Stimulated activated CD8-positive, alpha-beta memory T cell treated with anti-CD3 and anti-CD28 coated beads, Interleukin-7, amount 100 ng/mL, for 24 hours (primary cell): Measurements from ENCODE around the gene PDZRN4.
"Not testable (repeated sequence)": the region's sequence is repeated elsewhere in the genome, so short reads cannot be mapped to it uniquely, and the experiment has no call there.

Experiments
- DNase-seq: peaks from one replicate; pipeline ENCODE4 v3.0.0-alpha.2; 2020; ENCODE audit warnings: low read depth

PDZRN4 gene

GRCh38 chr12:41286426-41286825 is 98.3 kb downstream of the PDZRN4 start:
- no peak for DNase-seq

GRCh38 chr12:41287500-41288141 is 99.5 kb downstream of the PDZRN4 start:
- DNase-seq = no peak

GRCh38 chr12:41288142-41288811 is 100.2 kb downstream of the PDZRN4 start:
- no peak for DNase-seq

GRCh38 chr12:41289501-41289900 is 101.4 kb downstream of the PDZRN4 start:
- no peak for DNase-seq

- no peak for DNase-seq
These were observed 104.9 kb downstream of the PDZRN4 start for GRCh38 chr12:41293011-41293410.

- DNase-seq = no peak
These were observed 105.3 kb downstream of the PDZRN4 start for GRCh38 chr12:41293461-41293860.

GRCh38 chr12:41302979-41303403 is 114.9 kb downstream of the PDZRN4 start:
- DNase-seq = no peak

- no peak for DNase-seq
These were observed 116.4 kb downstream of the PDZRN4 start for GRCh38 chr12:41304526-41304925.

GRCh38 chr12:41310367-41310766 is 122.2 kb downstream of the PDZRN4 start:
- DNase-seq = no peak

GRCh38 chr12:41311883-41312282 is 123.8 kb downstream of the PDZRN4 start:
- DNase-seq = no peak

- DNase-seq = not testable (repeated sequence)
These were observed 124.3 kb downstream of the PDZRN4 start for GRCh38 chr12:41312451-41312850.

GRCh38 chr12:41325336-41325735 is 137.2 kb downstream of the PDZRN4 start:
- DNase-seq = no peak

GRCh38 chr12:41327096-41327895 is 139.2 kb downstream of the PDZRN4 start:
- DNase-seq = no peak

- DNase-seq = no peak
These were observed 145.9 kb downstream of the PDZRN4 start for GRCh38 chr12:41333974-41334373.

GRCh38 chr12:41334390-41334789 is 146.3 kb downstream of the PDZRN4 start:
- DNase-seq = no peak

- DNase-seq = no peak
These were observed 148.0 kb downstream of the PDZRN4 start for GRCh38 chr12:41336041-41336549.

GRCh38 chr12:41339784-41340183 is 151.7 kb downstream of the PDZRN4 start:
- DNase-seq = no peak

GRCh38 chr12:41344776-41345470 is 156.8 kb downstream of the PDZRN4 start:
- no peak for DNase-seq

GRCh38 chr12:41348198-41348597 is 160.1 kb downstream of the PDZRN4 start:
- DNase-seq = no peak

GRCh38 chr12:41356181-41356580 is 168.1 kb downstream of the PDZRN4 start:
- DNase-seq = no peak

GRCh38 chr12:41361738-41362137 is 173.6 kb downstream of the PDZRN4 start:
- no peak for DNase-seq

- DNase-seq = no peak
These were observed 174.4 kb downstream of the PDZRN4 start for GRCh38 chr12:41362510-41362909.
